ENCODE results near the gene ASAP2.
A peak's percentile ranks its signal among the peaks of the same experiment; 100 is the strongest.

The ASAP2 gene

GRCh38 chr2:9206991-9207640, 504 bp downstream of the ASAP2 start:
- no peak for TF ChIP-seq CTCF (IDR thresholded peaks at IDR 0.05; ENCODE audit: low read depth, low read length)
- H3K4me3 ChIP-seq (ENCODE audit: low read depth, low read length), result peak overlapping the region; percentile 93

- no peak for TF ChIP-seq CTCF (IDR thresholded peaks at IDR 0.05; ENCODE audit: low read depth, low read length)
- peak overlapping the region; percentile 93 for H3K4me3 ChIP-seq (ENCODE audit: low read depth, low read length)
Observed at GRCh38 chr2:9207641-9208311, 1.2 kb downstream of the ASAP2 start.

GRCh38 chr2:9208875-9209274, 2.3 kb downstream of the ASAP2 start:
- no peak for TF ChIP-seq CTCF (IDR thresholded peaks at IDR 0.05; ENCODE audit: low read depth, low read length)
- peak overlapping the region; percentile 93 for H3K4me3 ChIP-seq (ENCODE audit: low read depth, low read length)

- H3K4me3 ChIP-seq (ENCODE audit: low read depth, low read length), result no peak overlapping the region
- TF ChIP-seq CTCF (IDR thresholded peaks at IDR 0.05; ENCODE audit: low read depth, low read length), result no peak
Observed at GRCh38 chr2:9210030-9210429, 3.4 kb downstream of the ASAP2 start.

GRCh38 chr2:9211496-9211895, 4.9 kb downstream of the ASAP2 start:
- no peak for TF ChIP-seq CTCF (IDR thresholded peaks at IDR 0.05; ENCODE audit: low read depth, low read length)
- H3K4me3 ChIP-seq (ENCODE audit: low read depth, low read length), result no peak overlapping the region

GRCh38 chr2:9212010-9212635, 5.5 kb downstream of the ASAP2 start:
- TF ChIP-seq CTCF (IDR thresholded peaks at IDR 0.05; ENCODE audit: low read depth, low read length), result no peak
- H3K4me3 ChIP-seq (ENCODE audit: low read depth, low read length), result no peak overlapping the region

All from WI38 (cell line).